Measurements from ENCODE around the gene DPH3.
"Not testable (repeated sequence)": the region's sequence is repeated elsewhere in the genome, so short reads cannot be mapped to it uniquely, and the experiment has no call there.

The DPH3 gene

DNA sequence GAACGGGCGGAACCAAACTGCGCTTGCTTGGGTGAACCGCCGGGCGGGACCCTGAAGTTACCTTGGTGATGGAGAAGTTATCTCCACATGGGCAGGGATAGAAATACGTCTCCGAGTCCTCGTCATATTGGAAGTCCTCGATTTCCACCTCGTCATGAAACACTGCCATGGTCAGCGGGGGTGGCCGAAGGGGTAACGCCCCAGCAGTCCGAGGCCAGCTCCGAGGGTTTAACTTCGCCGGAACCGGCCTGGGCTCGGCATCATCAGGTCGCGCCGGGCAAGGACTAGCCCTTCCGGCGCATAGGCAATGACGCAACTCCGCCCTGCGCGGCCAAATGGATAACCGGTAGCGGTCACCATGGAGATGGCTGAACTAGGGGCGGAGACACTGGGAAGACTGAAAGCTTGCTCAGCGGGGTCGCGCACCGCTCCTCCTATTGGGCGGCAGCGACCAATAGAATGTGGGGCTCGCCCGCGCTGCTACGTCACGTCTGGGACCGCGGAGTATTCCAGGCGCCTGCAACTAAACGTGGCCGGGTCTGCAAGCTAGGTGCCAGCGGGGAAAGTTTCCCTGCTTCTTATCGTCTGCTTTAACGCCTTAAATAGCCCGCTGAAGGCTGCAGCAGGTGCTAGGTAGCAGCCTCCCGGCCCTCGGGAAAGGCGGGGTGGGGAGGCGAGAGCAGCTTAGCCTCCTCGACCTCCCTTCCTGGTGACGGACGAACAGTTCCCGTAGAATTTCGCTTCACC is at the start of gene DPH3, which contains the start of gene OXNAD1:
DPH3 (minus strand) TSS at position 236 of the 747 bp plus-strand sequence; CDS start at position 169, 67 bp downstream.
OXNAD1 (plus strand) TSS at position 505 of the 747 bp plus-strand sequence. CDS start 5,741 bp downstream, outside the sequence.
- DNase-seq: peak; percentile 99

DNA sequence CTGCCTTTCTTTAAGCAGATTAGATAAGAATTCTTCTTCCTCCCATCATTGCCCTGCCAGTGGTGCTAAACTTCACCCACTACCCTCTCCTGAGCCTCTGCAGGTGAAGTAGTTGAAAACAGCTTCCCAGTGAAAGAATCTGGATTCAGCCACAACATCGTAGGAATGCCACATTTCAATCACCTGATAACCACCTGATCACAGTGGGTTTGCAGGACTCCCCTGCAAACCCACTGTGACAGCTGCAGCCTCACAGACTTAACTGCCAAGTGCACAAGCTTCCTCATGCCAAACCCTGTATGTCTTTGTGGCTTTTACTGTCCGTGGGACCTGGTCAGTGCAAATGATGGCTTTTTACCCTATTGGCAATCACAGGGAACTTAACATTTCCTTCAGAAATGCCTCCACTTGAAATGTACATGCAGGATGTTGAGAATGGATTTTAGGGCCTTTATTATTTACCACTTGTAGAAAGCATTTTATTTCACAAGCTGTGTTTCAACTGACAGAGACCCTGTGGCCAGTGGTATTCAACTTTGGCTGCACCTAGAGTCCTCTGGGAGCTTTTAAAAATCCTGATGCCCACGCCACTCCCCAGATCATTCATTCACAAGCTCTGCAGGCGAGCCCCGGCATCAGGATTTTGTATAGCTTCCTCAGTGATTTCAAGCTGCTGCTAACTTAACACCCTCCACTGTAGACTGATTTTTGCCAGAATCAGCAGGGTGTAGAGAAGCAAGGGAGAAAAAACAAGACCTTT is 49.3 kb upstream of the DPH3 start:
- no peak for DNase-seq

DNA sequence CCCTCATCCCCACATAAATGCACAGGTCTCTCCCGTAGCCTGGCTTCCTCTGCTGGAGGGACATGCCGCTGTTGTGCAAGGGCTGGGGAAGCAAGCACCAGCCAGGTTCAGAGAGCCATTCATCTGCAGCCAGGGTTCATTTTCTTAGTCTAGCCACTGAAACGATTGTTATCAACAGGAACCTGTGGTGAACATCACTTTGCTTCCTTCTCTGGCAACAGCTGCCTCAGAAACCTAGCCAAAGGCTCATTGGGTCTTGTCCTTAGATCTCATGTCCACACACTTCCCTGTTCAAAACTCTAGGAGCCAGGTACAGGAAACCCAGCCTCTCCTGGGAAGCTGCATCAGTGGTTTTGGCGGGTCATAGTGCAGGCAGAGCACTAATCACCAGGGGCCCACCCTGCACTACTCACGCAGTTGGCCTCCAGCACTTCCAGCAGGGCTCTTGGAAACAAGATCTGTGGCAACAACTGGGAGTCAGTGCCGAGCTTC is 47.3 kb upstream of the DPH3 start:
- peak; percentile 43 for DNase-seq

DNA sequence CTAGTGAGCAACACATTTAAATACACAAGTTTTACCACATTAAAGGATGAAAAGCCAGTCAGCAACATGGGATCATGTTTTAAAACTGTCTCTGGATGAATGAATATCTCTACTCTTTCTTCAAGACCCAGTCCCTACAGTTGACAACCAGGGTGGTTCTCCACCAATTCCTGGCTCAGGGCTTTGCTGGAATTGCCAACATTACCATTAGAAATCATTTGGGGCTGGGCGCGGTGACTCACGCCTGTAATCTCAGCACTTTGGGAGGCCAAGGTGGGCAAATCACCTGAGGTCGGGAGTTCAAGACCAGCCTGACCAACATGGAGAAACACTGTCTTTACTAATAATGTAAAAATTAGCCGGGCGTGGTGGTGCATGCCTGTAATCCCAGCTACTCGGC is 45.7 kb upstream of the DPH3 start:
- DNase-seq: not testable (repeated sequence)

DNA sequence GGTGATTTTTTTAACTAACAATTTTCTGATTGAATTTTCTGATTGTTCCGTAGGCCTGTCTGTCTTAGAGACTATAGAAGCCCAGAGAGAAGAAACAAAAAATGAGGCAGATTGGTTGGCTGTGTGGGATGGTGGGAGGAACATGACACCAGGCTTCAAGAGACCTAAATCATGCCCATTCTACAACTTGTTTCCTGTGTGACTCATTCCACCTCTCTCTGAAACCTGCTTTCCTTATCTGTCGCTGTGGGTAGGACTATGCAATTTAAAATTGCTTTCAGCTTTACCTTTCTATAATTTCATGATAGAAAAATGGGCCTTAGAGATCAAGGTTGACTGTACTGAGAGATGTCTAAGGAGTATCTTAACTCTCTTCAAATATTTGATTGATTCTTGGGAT is 44.8 kb upstream of the DPH3 start:
- DNase-seq: peak; percentile 39

DNA sequence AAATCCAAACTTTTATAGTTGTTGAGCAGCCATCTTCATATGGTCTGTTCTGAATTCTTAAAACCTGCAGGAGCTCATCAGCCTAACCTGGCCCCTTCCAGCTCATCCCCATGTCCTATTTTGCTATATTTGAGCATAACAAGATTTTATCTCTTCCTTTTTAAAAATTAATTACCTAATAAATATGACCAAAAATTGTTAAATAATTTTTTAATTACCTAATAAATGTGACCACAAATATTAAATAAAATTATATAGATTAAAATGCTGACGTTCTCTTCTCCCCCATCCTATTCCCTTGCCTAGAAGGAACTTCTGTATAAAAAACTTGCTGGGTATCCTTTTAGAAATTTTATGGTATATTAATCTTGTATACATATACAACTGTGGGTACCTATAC is 44.0 kb upstream of the DPH3 start:
- no peak for DNase-seq

DNA sequence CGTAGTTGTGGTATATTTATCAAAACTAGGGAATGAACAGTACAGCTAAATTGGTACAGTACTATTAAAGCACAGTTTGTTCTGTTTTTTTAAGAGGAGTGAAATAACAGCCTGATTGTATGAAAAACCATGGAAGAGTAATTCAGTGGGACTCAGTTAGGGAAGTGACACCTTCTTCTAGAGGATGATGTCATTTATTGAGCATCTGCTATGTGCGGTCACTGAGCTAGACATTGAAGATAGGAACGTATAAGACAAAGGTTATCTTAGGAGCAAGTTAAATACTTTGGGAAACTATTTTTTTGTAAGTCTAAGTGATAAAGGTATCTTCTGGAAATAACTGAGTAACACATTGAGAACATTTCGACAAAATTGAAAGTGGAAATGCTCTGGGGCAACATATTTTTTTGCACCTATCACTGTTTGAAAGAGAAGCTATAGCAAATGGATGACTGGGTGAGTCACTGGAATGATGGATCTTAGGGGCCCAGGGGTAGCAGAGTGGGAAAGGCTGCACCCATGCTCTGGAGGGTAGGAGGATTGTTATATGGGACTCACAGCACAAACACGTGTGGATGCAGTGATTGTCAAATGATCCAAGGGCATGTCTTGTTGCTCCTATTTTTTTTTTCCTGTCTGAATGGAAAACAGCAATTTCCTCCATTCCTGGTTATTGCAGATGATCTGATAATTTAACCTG is 43.2 kb upstream of the DPH3 start:
- DNase-seq: no peak

DNA sequence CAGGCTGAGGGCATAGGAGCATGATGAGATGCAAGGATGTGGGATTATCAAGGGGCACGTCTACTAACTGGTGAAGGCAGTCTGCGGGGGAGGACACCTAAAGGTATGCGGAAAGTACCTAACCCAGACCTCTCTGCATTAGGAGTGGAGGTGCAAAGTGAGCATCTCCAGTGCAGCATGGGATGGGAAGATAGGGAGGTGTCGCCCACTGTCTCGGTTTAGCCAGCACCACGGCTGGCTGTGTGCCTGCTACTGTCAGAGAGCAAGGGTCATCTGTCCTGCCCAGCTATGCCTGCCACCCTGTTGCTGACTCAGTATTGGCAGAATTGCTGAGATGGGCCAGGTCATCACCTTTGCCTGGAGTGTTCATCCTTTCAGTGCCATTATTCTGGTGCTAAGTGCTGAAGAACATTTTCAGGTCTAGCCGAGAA is 40.4 kb upstream of the DPH3 start:
- DNase-seq: peak; percentile 43

DNA sequence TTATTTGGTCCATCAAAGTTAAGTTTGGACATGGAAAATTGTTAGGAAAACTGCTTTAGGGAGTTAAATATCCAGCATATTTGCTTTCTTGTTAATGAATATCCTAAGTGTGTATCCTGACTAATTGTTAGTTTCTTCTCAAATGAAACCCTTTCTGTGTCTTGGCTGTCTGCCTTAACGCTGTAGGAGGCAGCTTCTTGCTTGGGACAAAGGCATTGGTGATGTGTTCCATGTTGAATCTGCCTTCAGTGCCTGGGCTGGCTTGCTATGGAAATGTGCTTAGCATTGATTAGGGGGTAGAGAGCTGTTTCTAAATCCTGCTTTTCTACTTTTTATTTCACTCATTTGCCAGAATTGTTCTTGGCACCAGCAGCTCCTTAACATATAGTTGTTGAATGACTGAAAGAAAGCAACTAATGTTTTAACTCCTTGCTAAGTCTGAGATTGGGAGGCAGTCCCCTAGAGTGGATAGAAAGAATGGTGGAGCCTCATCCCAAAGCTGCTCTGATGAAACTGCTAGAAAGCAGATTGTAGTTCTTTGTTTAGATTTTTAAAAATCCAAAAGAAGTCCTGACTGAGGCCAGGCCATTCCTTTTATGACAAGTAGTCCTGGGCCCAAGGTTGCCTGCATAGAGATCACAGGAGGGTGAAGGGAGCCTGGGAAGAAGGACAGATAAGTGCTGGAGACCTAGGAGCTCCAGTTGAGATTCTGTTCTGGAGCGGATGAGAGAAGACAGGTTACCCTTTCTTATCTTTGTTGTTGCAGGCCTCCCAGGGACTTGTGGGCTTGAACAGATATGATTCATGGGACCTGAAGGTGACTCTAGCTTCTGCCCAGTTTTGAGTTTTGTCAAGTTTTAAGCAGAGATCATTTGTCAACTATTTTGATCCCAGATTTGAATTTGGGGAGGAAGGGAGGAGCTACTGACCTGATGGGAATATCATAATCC is 39.6 kb upstream of the DPH3 start:
- DNase-seq: no peak

DNA sequence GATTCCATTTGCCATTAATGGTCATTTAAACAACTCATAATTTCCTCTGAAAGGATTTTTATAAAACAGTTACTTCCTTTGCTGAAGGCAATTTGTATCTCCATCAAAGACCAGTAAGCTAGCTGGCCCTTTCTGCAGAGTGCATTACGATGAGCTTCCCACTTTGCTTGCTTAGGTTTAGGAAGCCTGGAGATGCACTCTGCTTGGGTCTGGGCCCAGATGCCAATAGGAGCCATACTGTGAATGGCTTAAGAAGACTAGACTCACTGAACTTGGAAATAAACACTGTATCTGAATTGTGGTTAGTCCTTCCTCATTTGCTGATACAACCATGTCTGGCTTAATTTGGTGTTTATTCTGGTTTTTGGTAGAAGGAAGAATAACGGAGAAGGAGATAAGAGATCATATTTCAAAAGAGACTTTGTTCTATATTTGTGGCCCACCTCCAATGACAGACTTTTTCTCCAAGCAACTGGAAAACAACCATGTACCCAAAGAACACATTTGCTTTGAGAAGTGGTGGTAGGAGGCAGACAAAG is 38.4 kb upstream of the DPH3 start:
- DNase-seq: no peak

DNA sequence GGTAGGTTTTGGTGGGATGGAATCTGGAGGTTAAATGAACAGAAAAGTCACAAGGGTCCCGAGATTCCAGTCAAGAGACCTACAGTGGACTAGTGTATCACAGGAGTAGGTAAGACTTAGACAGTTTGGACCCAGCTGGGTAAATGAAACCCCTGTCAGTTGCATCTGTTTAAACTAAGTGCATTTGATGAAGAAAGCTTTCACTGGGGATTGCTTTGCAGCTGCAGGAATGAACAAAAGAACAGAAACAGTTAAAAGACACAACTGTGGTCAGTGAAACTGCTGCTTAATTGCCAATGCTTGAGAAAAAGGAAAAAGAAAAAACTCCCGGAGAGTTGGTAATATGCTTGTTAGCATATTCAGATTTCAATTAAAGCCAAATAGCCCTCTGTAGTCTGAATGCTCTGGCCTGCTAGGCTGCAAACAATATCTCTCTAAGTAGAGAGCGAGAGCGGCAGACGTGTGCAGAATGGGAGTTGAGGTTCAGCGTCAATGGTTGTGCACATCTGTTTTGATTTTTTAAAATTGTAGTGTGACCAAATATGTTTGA is 37.4 kb upstream of the DPH3 start:
- DNase-seq: no peak

DNA sequence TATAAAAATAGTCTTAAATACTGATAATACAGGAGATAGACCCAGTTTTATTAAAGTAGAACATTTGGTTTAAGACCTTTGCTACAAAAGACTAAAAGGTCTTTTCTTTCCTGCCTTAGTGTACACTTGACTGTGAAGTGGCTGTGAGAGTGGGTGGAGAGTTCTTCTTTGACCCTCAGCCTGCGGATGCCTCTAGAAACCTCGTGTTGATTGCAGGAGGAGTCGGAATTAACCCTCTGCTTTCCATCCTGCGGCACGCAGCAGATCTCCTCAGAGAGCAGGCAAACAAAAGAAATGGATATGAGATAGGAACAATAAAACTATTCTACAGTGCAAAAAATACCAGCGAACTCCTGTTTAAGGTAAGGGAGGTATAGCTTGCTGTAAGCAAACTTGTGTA is 36.8 kb upstream of the DPH3 start:
- DNase-seq: no peak

DNA sequence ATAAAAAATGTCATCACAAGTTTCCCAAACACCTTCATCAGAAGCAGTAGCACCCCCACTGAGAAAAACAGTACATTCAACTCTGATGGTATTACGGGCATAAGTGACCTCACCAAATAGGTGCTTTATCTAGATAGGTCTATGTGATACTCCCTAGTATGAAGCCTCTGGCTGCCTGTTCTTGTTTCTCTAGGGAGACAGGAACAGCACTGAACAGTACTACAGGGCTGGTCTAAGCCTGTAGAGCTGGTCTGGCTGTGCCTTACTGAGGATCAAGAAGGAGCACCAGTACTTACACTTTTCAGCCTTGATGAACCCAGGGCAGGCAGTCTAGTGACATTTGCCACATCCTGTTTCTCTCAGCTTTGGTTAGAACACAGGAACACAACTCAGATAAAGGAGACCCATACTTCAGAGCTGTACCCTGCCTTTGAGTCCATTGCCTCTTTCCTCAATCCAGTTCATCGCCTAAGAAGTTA is 36.2 kb upstream of the DPH3 start:
- peak; percentile 42 for DNase-seq

DNA sequence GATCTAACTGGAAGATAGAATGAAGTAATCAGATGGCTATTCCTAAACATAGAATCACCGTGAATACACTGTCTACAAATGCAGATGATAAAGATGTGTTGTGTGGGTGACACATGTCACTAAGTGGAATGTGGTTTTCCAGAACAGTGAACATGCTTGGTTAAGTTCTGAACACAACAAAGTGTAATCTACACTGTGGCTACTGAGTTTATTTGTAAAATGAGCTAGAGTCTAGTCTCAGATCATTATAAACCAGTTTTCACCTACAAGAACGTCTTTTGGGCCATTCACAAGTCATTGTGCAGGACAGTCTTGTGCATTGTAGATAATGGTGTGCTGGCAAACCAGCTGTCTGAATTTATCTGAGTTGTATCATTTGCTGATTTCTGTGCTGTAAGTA is 35.6 kb upstream of the DPH3 start:
- DNase-seq: no peak

DNA sequence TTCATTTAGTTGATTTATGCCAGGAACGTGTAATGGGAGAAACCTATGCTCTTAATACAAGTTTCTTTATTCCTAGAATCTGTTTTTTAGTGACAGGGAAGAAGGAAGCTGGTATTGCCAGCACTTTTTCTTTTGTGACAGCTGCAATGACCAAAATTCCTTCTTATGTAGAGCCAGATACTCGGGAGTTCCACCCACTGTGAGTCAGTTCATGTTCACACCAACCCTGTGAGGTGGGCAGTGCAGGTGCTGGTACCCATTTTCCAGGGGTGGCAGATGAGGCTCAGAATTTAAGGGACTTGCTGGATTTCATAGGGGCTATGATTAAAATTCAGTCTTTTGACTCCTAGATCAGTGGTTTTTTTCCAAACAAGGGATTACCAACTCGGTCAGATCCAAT is 35.0 kb upstream of the DPH3 start:
- no peak for DNase-seq

DNA sequence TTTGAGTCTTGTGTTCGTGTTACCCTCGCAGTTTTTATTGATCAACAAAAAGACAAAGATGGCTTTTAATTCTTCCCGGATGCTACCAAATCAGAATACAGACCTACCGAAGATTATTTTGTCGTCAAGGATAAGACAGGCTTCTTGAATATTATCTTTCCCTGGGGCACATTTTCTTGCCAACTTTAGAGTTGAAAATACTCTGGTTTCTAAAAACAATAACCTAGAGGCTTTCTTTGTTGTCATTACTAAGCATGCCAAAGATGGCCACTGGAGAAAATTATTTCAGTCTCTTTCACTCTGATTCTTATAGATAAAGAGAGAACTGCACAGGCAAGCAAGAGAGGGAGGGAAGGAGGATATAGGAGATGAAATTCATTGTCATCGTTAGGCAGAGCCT is 34.1 kb upstream of the DPH3 start:
- DNase-seq: no peak

DNA sequence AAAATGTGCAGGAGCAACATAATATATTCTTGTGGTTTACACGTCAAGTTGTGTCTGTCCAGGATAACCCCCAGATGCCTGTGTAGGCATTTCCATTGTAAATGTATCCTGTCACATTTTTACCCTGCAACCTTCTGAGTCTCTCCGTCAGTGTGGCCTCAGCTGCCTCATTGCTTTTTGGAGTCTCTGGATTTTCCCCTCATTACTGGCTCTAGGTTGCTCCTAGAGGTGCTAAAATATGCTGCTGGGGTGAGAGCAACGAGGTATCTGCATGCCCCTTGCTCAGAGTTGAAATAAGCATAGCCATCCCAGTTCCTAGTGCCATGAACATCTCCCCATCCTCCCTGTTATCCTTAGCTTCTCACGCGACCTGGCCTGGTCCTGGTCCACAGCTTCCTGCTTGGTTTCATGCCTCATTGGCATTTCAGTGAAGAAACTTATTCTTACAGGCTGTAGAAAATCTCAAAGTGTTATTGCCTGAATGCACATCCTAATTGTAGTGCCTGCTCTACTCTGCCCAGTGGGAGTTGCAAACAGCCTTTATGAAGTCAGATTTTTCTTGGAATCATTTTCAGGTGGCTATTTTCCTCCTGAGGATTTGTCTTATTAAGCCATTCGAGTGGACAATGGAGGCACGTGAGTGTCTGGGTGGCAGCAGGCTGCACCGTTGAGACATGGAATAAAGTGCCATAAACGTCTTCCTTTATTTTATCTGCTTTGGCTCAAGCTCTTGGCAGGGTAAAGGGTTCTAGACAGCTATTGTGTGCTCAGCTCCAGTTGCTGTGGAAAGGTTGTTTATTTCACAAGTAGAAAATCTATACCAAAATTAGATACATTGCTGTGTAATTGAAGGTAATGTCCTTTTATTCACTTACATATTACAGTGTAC is 33.5 kb upstream of the DPH3 start:
- DNase-seq: no peak

DNA sequence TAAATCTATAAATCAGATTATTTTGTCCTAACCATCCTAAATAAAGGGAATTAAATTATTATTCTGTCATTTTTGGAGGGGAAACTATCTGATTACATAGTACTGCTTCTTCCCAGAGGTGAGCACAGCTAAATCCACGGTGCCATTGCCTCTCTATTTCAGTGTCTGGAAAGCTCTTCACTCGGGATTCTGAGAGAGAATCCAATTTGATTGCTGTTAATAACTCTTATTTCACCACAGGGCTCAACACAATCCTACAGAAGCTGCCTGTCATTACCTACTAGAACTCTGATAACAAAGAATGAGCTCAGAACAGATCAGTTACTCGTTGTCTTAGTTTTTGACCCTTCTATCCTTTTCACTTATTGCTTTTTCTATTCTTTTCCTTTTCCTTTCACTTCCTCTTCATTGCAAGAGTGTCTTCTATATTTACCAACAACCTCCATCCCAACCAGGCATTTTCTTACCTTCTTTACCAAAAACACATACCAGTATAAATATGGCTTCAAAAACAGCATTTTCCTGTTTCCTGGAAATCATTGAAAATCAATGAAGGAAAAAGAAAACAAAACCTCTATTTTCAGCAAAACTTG is 30.7 kb upstream of the DPH3 start:
- DNase-seq: no peak

DNA sequence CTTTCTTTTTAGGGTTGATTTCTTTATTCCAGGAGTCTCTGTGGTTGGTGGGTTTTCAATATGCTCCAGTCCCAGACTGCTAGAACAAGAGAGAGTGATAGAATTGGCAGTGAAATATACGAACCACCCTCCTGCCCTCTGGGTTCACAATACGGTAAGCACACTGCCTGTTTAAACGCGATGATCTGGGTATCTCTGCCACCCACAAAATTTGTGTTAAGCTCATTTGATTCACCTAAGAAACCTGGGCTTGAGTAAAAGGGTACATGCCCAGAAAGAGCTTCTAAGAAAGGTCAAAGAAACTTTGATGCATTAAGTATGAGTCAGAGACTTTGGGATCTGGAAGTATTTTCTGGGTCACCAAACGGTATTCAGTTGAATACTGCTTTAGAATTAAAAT is 30.1 kb upstream of the DPH3 start:
- no peak for DNase-seq

DNA sequence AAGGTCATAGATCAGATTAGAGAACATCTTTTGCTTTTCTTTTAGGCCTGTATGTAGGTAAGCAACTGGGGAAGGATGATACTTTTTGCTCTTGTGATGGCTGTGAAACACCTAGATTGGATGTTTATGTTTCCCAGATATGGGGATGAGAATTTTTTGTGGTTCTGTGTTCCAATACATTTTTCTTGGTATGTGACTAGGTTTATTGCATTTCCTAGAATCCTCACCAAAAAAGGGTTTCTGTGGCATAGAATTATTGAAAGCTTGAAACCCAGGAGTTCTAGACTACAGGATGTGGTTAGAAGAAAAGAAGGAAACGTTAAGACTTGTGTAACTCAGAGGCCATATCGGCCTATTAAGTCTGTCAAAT is 26.1 kb upstream of the DPH3 start:
- DNase-seq: no peak
